Testis (tissue), 2 donors: Measurements from ENCODE around the gene PAPPA.

Experiments used
- POLR2A ChIP-seq: fragments of 450-650 bp; IDR thresholded peaks from one replicate; pipeline ENCODE4 v1.6.1; 2017; ENCODE audit warnings: antibody characterized with exemption, mild to moderate bottlenecking, moderate library complexity
- TF ChIP-seq, protein P1 (sequence below), 3 experiments: fragments of 450-650 bp in 2 of 3; fragments of 200-600 bp in 1 of 3; sonication (generic) in 1 of 3; IDR thresholded peaks; one replicate each; pipeline ENCODE4 v1.5.1; 2016 to 2019; ENCODE audit warnings: antibody characterized with exemption in 3 of 3, mild to moderate bottlenecking in 2 of 3, moderate library complexity in 1 of 3

- TF ChIP-seq, protein P1, sequence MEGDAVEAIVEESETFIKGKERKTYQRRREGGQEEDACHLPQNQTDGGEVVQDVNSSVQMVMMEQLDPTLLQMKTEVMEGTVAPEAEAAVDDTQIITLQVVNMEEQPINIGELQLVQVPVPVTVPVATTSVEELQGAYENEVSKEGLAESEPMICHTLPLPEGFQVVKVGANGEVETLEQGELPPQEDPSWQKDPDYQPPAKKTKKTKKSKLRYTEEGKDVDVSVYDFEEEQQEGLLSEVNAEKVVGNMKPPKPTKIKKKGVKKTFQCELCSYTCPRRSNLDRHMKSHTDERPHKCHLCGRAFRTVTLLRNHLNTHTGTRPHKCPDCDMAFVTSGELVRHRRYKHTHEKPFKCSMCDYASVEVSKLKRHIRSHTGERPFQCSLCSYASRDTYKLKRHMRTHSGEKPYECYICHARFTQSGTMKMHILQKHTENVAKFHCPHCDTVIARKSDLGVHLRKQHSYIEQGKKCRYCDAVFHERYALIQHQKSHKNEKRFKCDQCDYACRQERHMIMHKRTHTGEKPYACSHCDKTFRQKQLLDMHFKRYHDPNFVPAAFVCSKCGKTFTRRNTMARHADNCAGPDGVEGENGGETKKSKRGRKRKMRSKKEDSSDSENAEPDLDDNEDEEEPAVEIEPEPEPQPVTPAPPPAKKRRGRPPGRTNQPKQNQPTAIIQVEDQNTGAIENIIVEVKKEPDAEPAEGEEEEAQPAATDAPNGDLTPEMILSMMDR (IDR thresholded peaks at IDR 0.05), result peak; percentile 35 to 61 (median 59)
- TF ChIP-seq POLR2A, result no peak
Observed at GRCh38 chr9:116149844-116150243, 3.7 kb upstream of the PAPPA start.
